Ovary (tissue), 9 donors: ENCODE measurements around the gene MEIOC. TPM values are rescaled to one million over a fixed set of nuclear protein-coding genes. Genes with fewer than 3 reads are reported as not detected.
"Not testable (repeated sequence)": the region's sequence is repeated elsewhere in the genome, so short reads cannot be mapped to it uniquely, and the experiment has no call there.

Experiments used
- DNase-seq, 5 donors: peaks; one replicate each; pipeline ENCODE4 v3.0.0-alpha.2; 2019 to 2020
- H3K27ac ChIP-seq, 2 donors: fragments of 200-600 bp; one replicate each; pipeline versions ENCODE4 v1.5.1 to v1.8.0; 2019 to 2022
- H3K27me3 ChIP-seq: fragments of 200-600 bp; one replicate; pipeline ENCODE4 v1.8.0; 2022
- H3K36me3 ChIP-seq: fragments of 200-600 bp; sonication (generic); one replicate; pipeline ENCODE4 v1.5.1; 2019
- H3K4me1 ChIP-seq: one replicate; pipeline ENCODE4 v1.8.1; 2013; ENCODE audit warnings: mild to moderate bottlenecking, moderate library complexity; ENCODE audit not compliant: insufficient read depth
- H3K4me3 ChIP-seq: fragments of 200-600 bp; sonication (generic); one replicate; pipeline ENCODE4 v1.5.1; 2017
- H3K9me3 ChIP-seq, 2 donors: fragments of 200-600 bp in 1 of 2; sonication (generic) in 1 of 2; one replicate each; pipeline versions ENCODE4 v1.5.1 to v1.8.1; 2013 to 2019; ENCODE audit warnings: mild to moderate bottlenecking in 1 of 2, moderate library complexity in 1 of 2
- EP300 ChIP-seq: sonication (generic); formaldehyde crosslinking; IDR thresholded peaks from one replicate; pipeline ENCODE4 v1.6.1; 2017; ENCODE audit warnings: antibody characterized with exemption
- POLR2A ChIP-seq: fragments of 450-650 bp; IDR thresholded peaks from one replicate; pipeline ENCODE4 v1.6.1; 2017; ENCODE audit warnings: antibody characterized with exemption, mild to moderate bottlenecking, moderate library complexity
- WGBS, 3 donors: extraction: QIAGEN DNeasy Blood & Tissue Kit in 1 of 3; methylation state at CpG; one replicate each; pipeline versions ENCODE4 v1.1.5 to v1.1.7; 2013 to 2017; 5-methylcytosine and 5-hydroxymethylcytosine counted together
- intact Hi-C, 4 donors: fragments of 100-400 bp; cut with DNase I; formaldehyde crosslinking; loops; one replicate each; pipeline versions ENCODE4 v1.11.0 to v1.15.1; 2022 to 2023
- polyA plus RNA-seq, 2 donors: library from polyadenylated mRNA; stranded (reverse); fragments of 200-250 nt in 1 of 2; fragments of 350-450 nt in 1 of 2; fragmentation: Illumina TruSeq in 1 of 2; extraction: RNeasy Lipid Tissue Mini Kit (QIAGEN cat#74804) in 1 of 2; gene quantifications; one replicate each; pipeline ENCODE4 v1.2.3, GENCODE V29; 2013 to 2014
- total RNA-seq, 7 donors: library from RNA; depleted of rRNA in 2 of 7; stranded (reverse); fragments of >200 nt in 2 of 7; fragmentation: NEBNext Ultra II Directional in 3 of 7; extraction: Animal tissue kit (Norgen Biotek cat#: 25700) in 3 of 7; gene quantifications; one replicate each; pipeline versions ENCODE4 v1.1.0 to v1.2.4, GENCODE V29; 2016 to 2023
- TF ChIP-seq, protein P1 (sequence below), 3 donors: fragments of 450-650 bp in 2 of 3; fragments of 200-600 bp in 1 of 3; IDR thresholded peaks; one replicate each; pipeline versions ENCODE4 v1.5.1 to v1.8.0; 2016 to 2022; ENCODE audit warnings: antibody characterized with exemption in 3 of 3, mild to moderate bottlenecking in 1 of 3
- donor health status: DM: no; HTN: no; CAD: no; lungs with moderate emphysema.
- donor health status: DM: no; HTN: no; CAD: no.
- donor health status: Bipolar disorder and iron deficiency.
- donor health status: DM: yes; HTN: yes; CAD: no.
- donor health status: DM: no; HTN: no; CAD: no.
- donor health status: DM: yes; HTN: yes; CAD: no.

Gene MEIOC
- total and polyA plus RNA-seq, 9 donors, result 0.07 TPM; not detected in 8

- WGBS, 3 donors, result 75 to 79% (median 77%) methylated on average over 8 of the region's 8 CpGs
- Histone ChIP-seq H3K36me3 (no peaks in the 10 kb centered on the region), H3K4me1 (no peaks in the 10 kb centered on the region), H3K9me3 (no peaks in the 10 kb centered on the region), H3K27ac (no peak overlapping the region), H3K4me3 (no peak overlapping the region), H3K27me3 (no peaks in the 10 kb centered on the region)
- TF ChIP-seq EP300 (no peak), POLR2A (no peak)
- TF ChIP-seq, protein P1, sequence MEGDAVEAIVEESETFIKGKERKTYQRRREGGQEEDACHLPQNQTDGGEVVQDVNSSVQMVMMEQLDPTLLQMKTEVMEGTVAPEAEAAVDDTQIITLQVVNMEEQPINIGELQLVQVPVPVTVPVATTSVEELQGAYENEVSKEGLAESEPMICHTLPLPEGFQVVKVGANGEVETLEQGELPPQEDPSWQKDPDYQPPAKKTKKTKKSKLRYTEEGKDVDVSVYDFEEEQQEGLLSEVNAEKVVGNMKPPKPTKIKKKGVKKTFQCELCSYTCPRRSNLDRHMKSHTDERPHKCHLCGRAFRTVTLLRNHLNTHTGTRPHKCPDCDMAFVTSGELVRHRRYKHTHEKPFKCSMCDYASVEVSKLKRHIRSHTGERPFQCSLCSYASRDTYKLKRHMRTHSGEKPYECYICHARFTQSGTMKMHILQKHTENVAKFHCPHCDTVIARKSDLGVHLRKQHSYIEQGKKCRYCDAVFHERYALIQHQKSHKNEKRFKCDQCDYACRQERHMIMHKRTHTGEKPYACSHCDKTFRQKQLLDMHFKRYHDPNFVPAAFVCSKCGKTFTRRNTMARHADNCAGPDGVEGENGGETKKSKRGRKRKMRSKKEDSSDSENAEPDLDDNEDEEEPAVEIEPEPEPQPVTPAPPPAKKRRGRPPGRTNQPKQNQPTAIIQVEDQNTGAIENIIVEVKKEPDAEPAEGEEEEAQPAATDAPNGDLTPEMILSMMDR (IDR thresholded peaks at IDR 0.05), result no peak
- DNase-seq, result no peak
- intact Hi-C loops, result no loop called here
Measured at GRCh38 chr17:44633998-44634397, 22.3 kb upstream of the MEIOC start.

- 52 to 65% (median 56%) methylated on average over 4 of the region's 4 CpGs for WGBS, 3 donors
- H3K27ac ChIP-seq, H3K27me3 ChIP-seq, H3K4me3 ChIP-seq, H3K36me3 ChIP-seq, H3K9me3 ChIP-seq, H3K4me1 ChIP-seq, DNase-seq, intact Hi-C loops: not testable (repeated sequence)
Measured at GRCh38 chr17:44634401-44634800, 21.9 kb upstream of the MEIOC start.

- no peaks in the 10 kb centered on the region for H3K36me3 ChIP-seq
- intact Hi-C loops, result loop anchor here in 3 of 4 donors (5.0 kb wide), 1 partner anchor 104 kb away; no protein-coding TSS in a partner anchor
- 38 to 42% (median 39%) methylated on average over 1 of the region's 1 CpG for WGBS, 3 donors
- no peaks in the 10 kb centered on the region for H3K4me1 ChIP-seq
- H3K27ac ChIP-seq, result no peak overlapping the region
- no peaks in the 10 kb centered on the region for H3K27me3 ChIP-seq
- no peak overlapping the region for H3K4me3 ChIP-seq
- TF ChIP-seq, protein P1 (IDR thresholded peaks at IDR 0.05), result peak in 2 of 3 donors; percentile 61 to 63
- TF ChIP-seq POLR2A, result no peak
- no peak for TF ChIP-seq EP300
- no peak for DNase-seq
- no peaks in the 10 kb centered on the region for H3K9me3 ChIP-seq
Measured at GRCh38 chr17:44636562-44636961, 19.7 kb upstream of the MEIOC start.

DNA sequence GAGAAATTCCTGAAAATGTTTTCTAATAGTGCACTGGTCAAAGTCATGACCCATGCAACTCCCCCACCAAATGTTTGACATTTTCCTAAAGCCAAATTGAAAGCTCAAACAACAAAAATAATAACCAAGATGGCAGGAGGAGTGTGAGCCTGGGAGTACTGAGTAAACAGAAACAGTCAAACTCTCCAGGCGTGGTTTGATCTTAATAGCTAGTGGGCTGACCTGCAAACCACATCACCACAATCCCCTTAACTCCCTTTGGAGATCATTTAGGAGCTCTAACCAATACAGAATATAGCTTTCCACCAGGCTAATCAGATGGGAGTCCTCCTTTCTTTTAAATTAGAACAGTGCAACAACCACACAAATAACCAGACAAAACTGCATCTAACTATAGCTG is 19.2 kb upstream of the MEIOC start:
- Histone ChIP-seq H3K27me3 (no peaks in the 10 kb centered on the region), H3K4me3 (no peak overlapping the region), H3K9me3 (no peaks in the 10 kb centered on the region), H3K36me3 (no peaks in the 10 kb centered on the region), H3K27ac (no peak overlapping the region), H3K4me1 (no peaks in the 10 kb centered on the region)
- 43 to 55% (median 51%) methylated on average over 1 of the region's 1 CpG for WGBS, 3 donors
- intact Hi-C loops, result loop anchor here in 3 of 4 donors (5.0 kb wide), 1 partner anchor 105 kb away; no protein-coding TSS in a partner anchor
- TF ChIP-seq, protein P1 (IDR thresholded peaks at IDR 0.05), result no peak
- TF ChIP-seq POLR2A (no peak), EP300 (no peak)
- no peak for DNase-seq

- H3K4me1 ChIP-seq, result no peaks in the 10 kb centered on the region
- intact Hi-C loops, result no loop called here
- TF ChIP-seq EP300, result no peak
- TF ChIP-seq, protein P1 (IDR thresholded peaks at IDR 0.05), result no peak
- TF ChIP-seq POLR2A, result no peak
Measured at GRCh38 chr17:44642834-44643233, 13.4 kb upstream of the MEIOC start.

More at GRCh38 chr17:44642834-44643233, 13.4 kb upstream of the MEIOC start:
- WGBS, 3 donors, result 30 to 55% (median 45%) methylated on average over 7 of the region's 7 CpGs
- DNase-seq, result no peak
- no peaks in the 10 kb centered on the region for H3K9me3 ChIP-seq
- H3K27ac ChIP-seq, result no peak overlapping the region
- no peak overlapping the region for H3K4me3 ChIP-seq
- no peaks in the 10 kb centered on the region for H3K36me3 ChIP-seq
- no peaks in the 10 kb centered on the region for H3K27me3 ChIP-seq
